ENCODE data around the gene PROB1.
"Not testable (repeated sequence)": the region's sequence is repeated elsewhere in the genome, so short reads cannot be mapped to it uniquely, and the experiment has no call there.

Gene PROB1

GRCh38 chr5:139394654-139395566, at the start of gene PROB1:
TSS of gene PROB1 (minus strand) at chr5:139395104. CDS start at chr5:139395081, 23 bp downstream.
- DNase-seq, result no peak

DNA sequence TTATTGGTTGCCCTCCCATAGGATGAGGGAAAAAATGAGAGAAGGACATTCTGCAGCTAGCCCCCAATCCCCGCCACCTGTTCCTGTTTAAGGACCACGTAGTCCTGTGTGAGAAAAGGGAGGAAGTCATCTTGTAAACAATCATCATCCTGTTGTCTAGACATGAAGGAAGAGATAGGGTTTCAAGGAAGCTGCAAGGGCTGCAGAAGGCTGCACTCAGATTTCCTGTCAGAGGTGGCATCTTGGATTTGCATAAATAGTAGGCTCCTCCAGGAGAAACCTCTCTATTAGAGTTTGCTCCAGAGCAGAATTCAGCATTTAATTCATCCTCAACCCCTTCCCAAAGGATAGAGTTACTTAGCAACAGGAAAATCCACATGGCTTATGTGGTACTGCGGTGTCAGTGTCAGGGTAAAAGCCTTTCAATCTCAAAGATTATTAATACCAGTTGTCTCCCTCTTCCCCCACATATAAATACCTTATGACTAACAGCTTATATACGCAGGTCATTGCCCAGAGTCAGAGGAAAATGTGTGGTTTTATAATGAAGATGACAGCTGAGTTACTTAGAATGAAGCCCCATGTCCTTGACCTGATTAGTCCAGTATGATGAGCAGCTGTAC, 49.0 kb upstream of the PROB1 start:
- DNase-seq, result peak; percentile 11

- not testable (repeated sequence) for DNase-seq
Measured at GRCh38 chr5:139440416-139440815, 45.5 kb upstream of the PROB1 start.

DNA sequence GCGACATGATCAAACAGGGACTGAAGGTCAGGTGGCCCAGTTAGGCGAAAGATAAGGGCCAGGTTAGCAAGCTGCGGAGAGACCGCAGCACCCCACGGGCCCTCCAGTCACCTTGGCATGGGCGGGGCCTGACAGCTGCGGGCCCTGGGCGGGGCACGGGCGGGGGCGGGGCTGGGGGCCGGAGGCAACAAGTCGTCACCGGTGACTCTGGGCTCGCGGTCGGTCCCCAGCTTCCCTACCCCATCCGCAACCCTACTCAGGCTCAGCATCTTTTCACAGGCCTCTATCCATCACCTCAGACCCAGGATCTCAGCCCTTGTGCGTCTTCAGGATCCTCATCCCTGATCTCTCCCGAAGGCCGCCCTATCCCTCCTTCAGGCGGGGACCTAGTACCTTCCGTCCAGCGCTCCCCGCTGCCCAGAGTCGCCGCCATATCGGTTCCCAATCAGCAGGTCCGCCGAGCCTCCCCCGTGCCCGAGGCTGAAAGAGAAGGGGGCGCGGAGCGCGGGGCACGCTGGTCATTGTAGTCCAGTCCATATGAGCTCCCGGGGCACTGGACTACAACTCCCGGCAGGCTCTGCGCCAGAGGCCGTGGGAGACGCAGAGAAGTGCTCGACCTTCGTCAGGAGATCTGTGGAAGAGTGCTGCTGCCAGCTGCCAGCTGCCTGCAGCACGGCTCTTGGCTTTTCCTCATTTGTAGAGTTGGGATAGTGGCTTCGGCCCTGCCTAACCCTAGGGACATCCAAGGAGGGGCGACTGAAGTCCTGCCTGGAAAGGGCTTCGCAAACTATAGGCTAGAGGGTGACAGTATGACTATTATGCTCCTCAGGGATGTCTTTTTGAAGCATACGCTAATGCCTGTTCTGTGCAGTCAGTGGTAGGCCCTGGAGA, 44.4 kb upstream of the PROB1 start, which contains the start of gene DNAJC18:
TSS of gene DNAJC18 (minus strand) at position 513 of the 891 bp plus-strand sequence. CDS start at position 433, 80 bp downstream.
- peak; percentile 80 for DNase-seq

DNA sequence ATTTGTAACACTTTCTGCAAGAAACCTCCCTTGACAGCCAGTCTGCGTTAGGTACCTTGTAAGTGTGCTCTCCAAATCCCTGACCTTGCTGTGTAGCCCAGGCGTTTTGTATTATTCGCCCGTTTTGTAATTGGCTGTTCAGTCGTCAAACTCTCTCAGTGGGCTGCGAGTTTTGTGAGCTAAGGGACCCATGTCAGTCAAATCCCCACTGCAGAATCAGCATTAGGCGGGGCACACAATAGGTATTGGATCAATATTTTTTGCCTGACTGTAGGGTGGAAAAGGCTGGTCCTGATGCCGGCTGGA, 43.8 kb upstream of the PROB1 start:
- DNase-seq, result no peak

GRCh38 chr5:139435676-139436075, 40.8 kb upstream of the PROB1 start:
- no peak for DNase-seq

DNA sequence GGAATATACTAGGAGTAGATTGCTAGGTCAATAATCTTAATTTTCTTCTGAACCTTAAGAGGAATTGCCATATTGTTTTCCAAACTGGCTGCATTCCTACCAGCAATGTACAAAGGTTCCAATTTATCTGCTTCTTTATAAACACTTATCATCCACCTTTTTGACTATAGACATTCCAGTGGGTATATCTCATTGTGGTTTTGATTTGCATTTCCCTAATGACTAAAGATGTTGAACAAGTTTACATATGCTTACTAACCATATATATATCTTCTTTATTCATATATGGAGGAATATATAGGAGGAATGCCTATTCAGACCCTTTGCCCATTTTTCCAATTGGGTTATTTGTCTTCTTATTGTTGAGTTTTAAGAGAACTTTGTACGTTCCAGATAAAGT, 36.8 kb upstream of the PROB1 start:
- no peak for DNase-seq

- no peak for DNase-seq
Measured at GRCh38 chr5:139430015-139430414, 35.1 kb upstream of the PROB1 start.

GRCh38 chr5:139426203-139426885, 31.4 kb upstream of the PROB1 start:
- DNase-seq, result no peak

DNA sequence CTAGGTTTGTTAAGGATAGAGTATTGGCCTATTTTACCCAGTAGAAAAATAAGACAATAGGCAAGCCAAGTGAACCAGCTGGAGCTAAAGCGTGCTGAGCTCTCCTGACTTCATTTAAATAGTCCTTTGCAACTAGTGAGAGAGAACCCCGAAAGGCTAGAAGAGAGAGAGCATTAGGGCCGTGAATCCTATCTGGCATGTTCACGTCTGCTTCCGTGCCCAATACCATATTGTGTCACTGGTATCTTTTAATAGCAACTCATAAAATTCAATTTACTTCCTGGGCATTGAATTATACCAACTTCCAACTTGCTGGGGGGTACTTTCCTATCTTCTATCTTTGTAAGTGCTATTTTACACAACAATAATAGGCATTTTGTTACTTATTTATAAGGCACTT, 30.6 kb upstream of the PROB1 start:
- no peak for DNase-seq

DNA sequence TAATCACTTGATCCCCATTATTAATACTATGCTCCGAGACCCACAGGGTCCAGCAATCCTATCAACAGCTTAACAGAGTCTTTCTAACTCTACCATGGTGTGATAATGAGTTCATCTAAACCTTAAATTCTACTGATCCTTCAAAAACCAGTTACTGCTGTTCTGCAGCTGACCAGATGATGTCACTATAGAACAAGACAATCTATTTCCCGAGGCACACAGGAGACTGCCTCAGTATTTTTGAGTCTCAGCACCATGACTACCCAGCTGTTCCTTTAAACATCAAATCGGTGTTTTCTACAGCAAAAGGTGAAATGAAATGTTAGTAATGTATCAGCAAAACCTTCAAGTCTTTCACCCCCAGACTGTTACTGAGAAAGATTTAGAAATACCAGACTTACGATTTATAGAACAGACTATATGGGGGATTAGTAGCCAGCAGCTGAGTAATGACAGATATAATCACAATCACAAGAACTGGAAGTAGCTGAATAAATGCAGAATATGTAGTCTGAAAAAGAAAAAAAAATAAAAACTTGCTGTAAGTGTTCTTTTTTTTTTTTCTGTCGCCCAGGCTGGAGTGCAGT, 27.5 kb upstream of the PROB1 start:
- peak; percentile 64 for DNase-seq

- no peak for DNase-seq
Measured at GRCh38 chr5:139419226-139420192, 24.6 kb upstream of the PROB1 start.

DNA sequence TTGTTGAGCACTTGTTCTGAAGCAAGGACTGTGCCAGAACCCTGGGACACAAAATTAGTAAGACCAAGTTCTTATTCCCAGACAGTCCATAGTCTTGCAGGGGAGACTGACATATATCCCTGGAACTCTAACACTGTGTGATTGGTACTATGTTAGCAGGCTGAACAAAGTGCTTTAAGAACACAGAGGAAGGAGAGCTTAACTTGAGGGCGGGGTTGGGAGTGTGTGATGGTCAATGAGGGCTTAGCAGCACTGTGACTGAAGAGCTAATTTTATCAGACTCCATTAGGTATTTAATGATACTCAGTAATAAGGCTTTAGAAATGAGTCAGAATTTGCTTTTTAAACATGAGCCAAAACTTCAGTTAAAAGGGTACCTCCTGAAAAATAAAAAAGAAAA, 23.9 kb upstream of the PROB1 start:
- no peak for DNase-seq

GRCh38 chr5:139417214-139417613, 22.3 kb upstream of the PROB1 start:
- DNase-seq, result peak; percentile 11

- no peak for DNase-seq
Measured at GRCh38 chr5:139416651-139417050, 21.7 kb upstream of the PROB1 start.

DNA sequence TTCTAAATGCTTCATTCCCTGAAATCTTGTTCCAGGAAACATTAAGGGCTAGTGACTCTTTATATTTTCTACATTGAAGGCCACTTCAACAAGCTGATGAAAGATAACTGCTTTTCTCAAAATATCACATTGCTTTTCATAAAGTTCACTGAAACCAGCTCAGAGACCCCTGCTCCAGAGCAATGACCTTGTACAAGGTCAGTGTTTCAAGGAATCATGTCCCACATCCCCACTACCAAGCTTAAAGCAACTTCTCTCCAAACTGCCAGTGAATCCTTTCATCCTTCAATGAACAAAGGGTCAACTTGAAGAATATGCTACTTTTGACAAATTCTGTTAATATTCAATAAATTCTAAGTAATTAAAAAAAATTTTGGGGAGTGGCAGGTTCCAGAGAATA, 21.0 kb upstream of the PROB1 start:
- no peak for DNase-seq

- DNase-seq, result no peak
Measured at GRCh38 chr5:139415221-139415861, 20.4 kb upstream of the PROB1 start.

GRCh38 chr5:139414581-139415130, 19.8 kb upstream of the PROB1 start:
- no peak for DNase-seq

DNA sequence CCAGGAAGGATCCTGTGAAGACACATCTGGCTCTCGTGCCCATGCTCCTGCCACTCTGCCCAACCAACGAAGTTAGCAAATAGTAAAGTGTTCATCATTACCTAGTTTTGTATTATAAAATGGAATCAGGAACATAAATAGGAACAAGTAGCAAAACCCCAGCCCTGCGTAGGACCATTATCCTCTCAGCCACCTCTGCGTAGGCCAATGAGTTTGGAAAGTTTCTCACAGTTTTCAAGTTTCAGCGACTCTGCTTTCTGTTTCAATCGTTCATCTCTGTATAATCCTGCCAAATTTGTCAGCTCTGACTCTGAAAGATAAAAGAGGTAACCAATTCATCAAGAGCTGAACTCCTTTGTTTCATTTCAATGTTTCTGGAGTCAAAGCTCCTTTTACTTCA, 19.1 kb upstream of the PROB1 start:
- no peak for DNase-seq

DNA sequence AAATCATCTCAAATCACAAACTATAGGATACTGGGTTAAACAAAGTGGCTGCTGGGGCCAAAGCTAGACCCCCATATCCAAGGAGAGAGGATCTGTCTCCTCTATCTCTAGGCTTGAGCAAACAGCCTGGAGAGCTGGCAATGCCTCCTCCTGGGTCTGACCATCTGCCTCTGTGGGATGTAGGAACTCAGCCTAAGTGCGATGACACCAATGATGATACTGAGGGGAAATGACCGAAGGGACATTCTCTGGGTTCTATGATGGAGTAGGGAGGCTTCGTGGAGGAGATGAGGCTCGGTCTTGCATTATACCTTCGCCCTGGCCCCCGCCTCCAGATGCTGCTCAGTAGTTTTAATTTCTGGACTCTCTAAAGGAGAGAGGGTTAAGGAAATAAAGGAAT, 18.2 kb upstream of the PROB1 start:
- no peak for DNase-seq

All from kidney glomerular epithelial cell (primary cell).